ENCODE results near the gene STARD4.

Gene STARD4

GRCh38 chr5:111469293-111469896, 42.9 kb downstream of the STARD4 start:
- DNase-seq: no peak

DNA sequence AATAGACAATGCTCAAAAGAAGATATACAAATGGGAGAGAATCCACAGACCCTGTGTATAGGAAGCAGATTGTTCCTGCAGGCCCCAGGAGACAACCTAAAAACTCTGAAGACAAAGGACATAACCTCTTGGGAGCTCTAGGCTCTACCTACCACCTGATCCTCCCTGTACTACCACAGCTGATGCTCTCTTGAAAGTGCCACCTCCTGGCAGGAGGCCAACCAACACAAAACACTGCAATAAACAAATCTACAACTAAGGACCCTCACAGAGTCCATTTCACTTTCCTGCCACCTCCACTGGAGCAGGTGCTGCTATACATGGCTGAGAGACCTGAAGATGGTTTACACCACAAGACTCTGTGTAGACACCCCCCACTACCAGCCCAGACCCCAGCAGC, 49.0 kb downstream of the STARD4 start:
- DNase-seq: peak; percentile 43

- no peak for DNase-seq
These were observed 50.4 kb downstream of the STARD4 start for GRCh38 chr5:111461934-111462333.

GRCh38 chr5:111461255-111461671, 51.1 kb downstream of the STARD4 start:
- DNase-seq: peak; percentile 57

DNA sequence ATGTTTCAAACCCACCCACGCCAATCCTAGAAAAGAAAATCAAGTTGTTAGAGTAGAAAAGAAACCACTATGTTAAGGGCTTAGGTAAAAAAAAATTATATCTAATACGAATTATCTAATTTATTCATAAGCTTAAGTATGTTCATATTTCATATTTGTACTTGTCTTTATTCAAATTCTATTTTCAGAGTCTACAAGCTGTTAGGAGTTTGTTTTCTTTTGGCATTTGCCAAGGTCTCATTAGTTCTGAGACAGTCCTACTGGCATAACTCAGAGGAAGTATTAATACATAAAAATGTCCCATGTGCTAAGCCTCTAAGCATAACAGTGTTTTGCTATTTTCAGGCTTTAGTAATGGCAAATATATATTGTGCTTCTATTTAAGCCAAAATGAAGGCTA, 57.6 kb downstream of the STARD4 start:
- DNase-seq: no peak

GRCh38 chr5:111454198-111454622, 58.1 kb downstream of the STARD4 start:
- peak; percentile 90 for DNase-seq

GRCh38 chr5:111453747-111454146, 58.6 kb downstream of the STARD4 start:
- peak; percentile 35 for DNase-seq

- DNase-seq: no peak
These were observed 59.0 kb downstream of the STARD4 start for GRCh38 chr5:111453295-111453694.

GRCh38 chr5:111447822-111448221, 64.5 kb downstream of the STARD4 start:
- DNase-seq: peak; percentile 34

GRCh38 chr5:111447099-111447498, 65.2 kb downstream of the STARD4 start:
- no peak for DNase-seq
